ENCODE measurements around the gene SETD1A.

SETD1A gene

DNA sequence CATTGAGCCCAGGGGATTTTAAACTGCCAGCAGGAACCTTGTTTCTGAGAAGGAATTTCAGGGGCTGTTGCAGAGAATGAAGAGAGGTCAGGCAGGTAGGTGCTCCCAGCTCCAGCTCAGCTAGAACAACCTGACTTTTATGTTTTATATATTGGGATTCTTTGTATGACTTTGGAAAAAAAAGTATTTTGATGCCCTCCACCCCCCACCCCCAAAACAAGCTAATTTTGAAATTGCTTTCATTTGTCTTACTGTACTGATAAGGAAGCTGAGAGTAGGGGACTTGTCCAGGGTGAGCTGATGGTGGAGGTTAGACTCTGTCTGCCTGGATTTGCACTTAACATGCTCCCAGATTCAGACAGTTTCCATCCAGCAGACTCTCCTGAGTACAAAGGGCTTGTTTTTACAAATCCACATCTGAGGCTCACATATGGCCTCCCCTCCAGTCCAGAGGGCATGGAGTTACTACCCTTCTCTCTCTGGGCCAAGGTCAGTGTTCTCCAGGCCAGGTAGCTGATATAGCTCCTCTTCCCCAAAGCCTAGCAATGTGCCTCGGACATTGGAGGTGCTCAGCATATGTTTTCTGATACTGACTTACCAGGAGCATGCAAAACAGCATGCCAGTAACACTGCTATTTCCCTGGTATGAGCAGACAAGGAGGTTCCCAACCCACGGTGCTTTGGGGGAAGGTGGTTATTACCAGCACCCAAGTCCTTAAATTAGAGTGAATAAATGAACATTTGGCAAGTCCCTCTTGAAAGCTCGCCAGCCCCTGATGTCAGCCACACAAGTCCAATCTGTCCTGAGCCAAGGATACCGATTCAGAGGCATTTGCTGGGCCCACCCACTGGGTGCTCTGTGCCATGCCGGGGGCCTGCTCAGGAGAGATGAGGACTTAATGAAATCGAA lies 41.6 kb downstream of the SETD1A start:
- H3K4me3 ChIP-seq (ENCODE audit: low read length): no peak overlapping the region
- TF ChIP-seq ZNF274 (IDR thresholded peaks at IDR 0.05; ENCODE audit: low read depth, low read length): no peak

DNA sequence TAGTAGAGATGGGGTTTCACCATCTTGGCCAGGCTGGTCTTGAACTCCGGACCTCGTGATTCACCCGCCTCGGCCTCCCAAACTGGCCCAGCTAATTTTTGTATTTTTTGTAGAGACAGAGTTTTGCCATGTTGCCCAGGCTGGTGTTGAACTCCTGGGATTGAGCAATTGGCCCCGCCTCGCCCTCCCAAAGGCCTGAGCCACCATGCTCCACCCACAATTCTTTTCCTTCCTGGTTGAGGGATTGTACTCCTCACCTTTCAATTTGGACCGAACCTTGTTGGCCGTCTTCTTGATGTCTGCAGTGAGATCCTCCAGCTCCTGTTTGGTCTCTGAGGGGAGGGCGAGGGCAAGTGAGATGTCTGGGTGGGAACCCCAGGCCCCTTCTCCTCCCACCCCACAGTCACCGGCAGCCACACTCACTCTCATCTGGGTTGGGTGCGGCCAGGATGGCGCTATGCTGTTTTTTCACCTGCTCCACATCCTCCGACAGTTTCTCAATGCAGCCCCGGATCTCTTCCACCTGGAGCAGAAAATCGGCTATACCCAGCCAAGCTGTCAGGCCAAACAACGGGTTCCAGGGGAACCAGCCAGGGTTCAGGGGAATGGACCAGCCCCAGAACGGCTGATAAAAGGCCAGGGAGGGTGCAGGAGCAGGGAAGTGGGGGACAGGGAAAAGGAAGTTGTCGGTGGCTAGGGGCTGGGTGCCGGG lies 43.3 kb downstream of the SETD1A start:
- no peak for TF ChIP-seq ZNF274 (IDR thresholded peaks at IDR 0.05; ENCODE audit: low read depth, low read length)
- no peak overlapping the region for H3K4me3 ChIP-seq (ENCODE audit: low read length)

DNA sequence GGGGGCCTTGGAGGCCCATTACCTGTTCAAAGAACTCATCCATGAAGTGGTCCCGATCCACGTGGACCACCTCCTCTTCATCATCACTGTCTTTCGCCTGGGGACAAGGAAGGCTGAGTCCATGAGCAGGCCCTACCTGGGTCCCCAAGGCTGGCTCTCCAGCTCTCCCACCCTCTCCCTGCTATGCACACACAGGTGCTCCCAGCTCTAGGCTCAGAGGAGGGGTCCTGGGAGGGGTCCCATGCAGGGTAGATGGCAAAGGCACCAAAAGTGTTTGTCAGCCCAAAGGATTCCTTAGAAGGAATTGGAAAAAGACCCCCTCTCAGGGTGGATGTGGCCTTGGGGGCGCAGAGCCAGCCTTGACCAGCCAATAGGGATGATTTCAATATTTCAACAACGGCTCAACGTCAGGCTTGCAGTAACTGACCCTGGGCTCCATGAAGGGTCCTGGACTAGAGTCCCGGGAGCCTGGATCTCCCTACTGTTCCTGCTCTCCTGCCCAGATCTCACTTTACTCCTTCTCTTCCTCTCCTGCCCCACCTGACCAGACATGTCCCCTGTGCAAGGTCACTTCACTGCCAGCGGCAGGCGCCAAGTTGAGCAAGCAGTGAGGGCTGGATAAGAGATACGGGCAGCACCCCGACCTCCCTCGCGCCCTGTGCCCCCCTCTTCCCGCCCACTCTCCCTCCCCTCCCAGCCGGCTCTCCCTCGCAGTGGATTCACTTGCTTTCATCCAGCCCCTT lies 44.1 kb downstream of the SETD1A start:
- H3K4me3 ChIP-seq (ENCODE audit: low read length): no peak overlapping the region
- no peak for TF ChIP-seq ZNF274 (IDR thresholded peaks at IDR 0.05; ENCODE audit: low read depth, low read length)

DNA sequence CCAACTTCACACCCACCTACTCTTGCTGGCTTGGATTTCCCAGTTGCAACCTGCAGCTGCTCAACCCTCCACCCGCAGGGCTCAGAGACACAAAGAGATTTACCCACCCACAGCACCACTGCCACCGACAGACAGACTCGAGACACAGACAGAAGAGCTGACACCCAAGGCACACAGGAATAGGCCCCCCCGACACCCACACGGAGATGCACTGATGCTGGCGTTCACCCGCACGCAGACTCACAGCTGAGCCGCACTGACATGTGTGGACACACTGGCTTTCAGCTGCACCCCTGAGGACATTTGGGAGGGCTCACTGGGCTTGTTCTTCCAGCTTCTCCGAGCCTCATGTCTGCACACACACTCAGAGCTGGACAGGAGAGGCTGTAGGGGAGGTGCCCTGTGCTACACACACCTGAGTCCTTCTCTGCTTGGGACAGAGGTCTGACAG lies 44.7 kb downstream of the SETD1A start:
- H3K4me3 ChIP-seq (ENCODE audit: low read length): no peak overlapping the region
- no peak for TF ChIP-seq ZNF274 (IDR thresholded peaks at IDR 0.05; ENCODE audit: low read depth, low read length)

DNA sequence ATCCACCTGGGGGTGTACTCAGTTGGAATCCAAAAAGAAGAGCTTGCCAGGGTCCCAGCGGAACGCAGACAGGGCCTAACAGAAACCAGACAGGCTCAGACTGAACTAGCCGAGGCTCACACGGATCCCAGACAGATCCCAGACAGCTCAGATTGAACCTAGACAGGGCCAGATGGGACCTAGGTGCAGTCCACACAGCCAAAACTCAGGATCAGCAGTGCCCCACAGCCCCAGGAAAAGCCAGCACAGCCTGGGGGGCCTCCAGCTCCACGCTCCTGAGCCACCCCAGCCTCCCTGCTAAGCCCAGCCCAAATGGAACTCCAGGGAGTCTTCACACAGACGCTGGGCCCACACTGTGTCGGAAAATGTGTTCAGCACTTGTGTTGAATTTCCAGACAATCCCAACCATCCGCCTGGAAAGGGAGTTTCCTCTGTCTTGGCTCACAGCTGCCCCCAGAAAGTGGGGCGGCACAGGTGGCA lies 45.3 kb downstream of the SETD1A start:
- H3K4me3 ChIP-seq (ENCODE audit: low read length): no peak overlapping the region
- TF ChIP-seq ZNF274 (IDR thresholded peaks at IDR 0.05; ENCODE audit: low read depth, low read length): no peak

DNA sequence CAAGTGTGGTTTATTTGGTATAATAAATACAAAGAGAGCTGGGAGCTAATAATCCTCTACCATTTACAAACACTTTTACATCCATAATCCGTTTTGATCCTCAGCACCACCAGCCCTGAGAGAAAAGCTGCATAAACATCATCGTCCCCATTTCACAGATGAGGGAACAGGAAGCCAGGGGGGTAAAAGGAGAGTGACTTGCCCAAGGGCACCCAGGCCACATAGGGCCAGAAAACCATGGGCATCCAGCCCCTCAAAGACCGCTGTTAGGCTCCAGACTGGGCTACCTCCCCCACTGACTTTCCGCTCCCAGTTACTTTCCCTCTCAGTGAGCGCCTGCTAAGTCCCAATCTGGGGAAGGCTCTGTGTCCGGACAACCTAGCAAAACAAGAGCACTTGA lies 46.2 kb downstream of the SETD1A start:
- H3K4me3 ChIP-seq (ENCODE audit: low read length): no peak overlapping the region
- no peak for TF ChIP-seq ZNF274 (IDR thresholded peaks at IDR 0.05; ENCODE audit: low read depth, low read length)

DNA sequence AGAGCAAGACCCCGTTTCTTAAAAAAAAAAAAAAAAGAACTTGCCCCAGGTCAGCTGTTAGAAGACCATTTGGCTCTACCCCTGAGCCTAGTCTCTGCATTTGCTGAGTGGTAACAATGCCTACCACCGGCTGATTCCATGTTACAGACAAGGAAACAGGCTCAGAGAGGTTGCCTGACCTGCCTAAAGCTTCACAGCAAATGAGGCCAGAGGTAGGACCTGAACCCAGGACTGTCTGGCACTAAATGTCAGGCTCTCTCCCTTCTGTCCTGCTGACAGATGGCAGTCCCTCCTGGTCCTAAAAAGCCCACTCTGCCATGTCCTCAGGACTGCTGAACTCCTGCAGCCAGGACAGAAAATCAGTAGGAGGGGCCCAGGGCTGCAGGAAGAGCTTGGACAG lies 47.1 kb downstream of the SETD1A start:
- H3K4me3 ChIP-seq (ENCODE audit: low read length): no peak overlapping the region
- TF ChIP-seq ZNF274 (IDR thresholded peaks at IDR 0.05; ENCODE audit: low read depth, low read length): no peak

DNA sequence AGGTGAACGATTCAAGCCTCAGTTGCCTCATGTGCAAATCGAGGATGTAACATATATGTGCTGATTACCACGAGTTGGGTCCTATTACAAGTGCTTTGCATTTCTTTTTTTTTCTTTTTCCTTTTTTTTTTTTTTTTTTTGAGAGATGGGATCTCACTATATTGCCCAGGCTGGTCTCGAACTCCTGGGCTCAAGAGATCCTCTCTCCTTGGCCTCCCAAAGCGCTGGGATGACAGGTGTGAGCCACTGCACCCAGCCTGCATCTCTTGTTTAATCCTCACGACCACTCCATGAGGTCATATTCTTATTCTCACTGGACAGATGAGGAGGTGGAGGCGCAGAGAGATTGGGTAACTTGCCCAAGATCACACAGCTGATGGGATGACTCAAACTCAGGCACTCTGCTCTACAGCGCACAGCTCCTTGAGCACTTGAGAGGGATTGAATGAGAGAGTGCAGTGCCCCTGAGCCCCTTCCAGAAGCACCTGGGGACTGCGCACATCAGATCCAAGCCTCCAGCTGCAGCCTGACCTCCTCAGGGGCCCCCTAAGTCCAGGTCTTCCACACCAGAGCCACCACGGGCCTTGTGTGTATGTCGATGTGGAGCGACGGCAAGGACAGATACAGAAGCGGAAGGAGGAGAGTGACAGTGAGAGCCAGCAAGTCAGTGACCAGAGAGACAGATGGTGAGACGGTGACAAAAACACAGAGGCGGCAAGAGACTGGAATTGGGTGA lies 48.0 kb downstream of the SETD1A start:
- no peak overlapping the region for H3K4me3 ChIP-seq (ENCODE audit: low read length)
- no peak for TF ChIP-seq ZNF274 (IDR thresholded peaks at IDR 0.05; ENCODE audit: low read depth, low read length)

DNA sequence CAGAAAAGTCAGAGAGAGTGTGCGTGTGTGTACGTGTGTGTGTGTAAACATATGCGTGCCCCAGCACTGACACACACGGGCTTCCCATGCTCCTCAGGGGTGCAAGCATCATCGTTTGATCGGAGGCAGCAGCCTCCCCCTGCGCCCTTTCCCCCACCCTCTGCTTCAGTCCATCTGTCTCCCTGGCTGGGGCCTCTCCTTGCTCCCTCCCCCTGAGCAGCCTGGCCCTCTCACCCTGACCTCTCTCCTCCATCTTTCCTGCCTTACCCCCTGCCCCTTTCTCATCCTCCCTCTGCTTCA lies 48.5 kb downstream of the SETD1A start:
- no peak overlapping the region for H3K4me3 ChIP-seq (ENCODE audit: low read length)

DNA sequence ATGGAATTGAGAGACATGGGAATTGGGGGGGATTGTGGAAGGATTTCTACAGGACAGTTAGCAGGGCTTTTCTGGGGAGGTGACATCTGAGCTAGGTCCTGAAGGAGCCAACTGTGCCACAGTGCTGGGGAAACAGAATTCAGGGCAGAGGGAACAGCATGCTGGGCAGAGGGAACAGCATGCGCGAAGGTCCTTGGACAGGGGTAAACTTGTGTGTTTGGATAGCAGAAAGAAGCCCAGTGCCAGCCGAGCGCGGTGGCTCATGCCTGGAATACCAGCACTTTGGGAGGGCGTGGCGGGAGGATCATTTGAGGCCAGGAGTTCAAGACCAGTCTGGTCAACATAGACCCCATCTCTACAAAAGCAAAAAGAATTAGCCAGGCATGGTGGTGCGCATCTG lies 49.0 kb downstream of the SETD1A start:
- no peak overlapping the region for H3K4me3 ChIP-seq (ENCODE audit: low read length)
- TF ChIP-seq ZNF274 (IDR thresholded peaks at IDR 0.05; ENCODE audit: low read depth, low read length): no peak

More for the DNA sequence above, 48.5 kb downstream of the SETD1A start:
- TF ChIP-seq ZNF274 (IDR thresholded peaks at IDR 0.05; ENCODE audit: low read depth, low read length): no peak

DNA sequence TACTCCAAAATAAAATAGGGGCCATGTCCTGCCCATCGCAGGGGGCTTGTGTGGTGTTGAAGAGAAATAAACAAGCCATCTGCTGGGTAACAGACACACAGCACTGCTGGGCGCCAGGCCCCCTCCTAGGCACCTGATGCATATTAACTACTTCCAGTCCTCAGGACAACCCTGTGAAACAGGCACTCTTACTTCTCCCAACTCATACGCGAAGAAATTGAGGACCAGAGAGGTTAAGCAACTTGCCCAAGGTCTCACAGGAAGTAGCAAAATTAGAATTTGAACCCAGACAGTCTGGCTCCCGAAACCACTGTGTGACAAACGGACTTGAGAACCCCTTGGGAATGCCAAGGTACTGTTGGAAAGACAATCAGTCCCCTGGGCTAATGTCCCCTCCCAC lies 50.1 kb downstream of the SETD1A start:
- no peak for TF ChIP-seq ZNF274 (IDR thresholded peaks at IDR 0.05; ENCODE audit: low read depth, low read length)
- H3K4me3 ChIP-seq (ENCODE audit: low read length): no peak overlapping the region

DNA sequence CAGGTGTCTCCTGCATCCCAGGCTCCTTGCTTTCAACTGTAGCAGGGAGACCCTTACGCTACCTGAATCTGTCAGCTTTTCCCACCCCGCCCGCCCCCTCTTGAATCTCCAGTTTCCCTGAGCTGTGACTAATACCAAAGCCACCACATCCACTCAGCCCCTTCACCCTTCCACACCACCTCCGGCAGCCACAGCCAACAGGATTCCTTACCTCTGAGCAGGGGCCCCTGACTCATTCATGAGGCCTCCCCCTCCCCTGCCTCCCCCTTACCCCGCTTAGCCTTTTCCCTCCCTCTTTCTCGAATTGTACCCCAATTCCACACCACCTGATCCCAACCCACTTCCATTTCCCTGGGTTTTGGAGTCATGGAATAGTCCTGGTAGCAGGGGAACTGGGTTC lies 50.6 kb downstream of the SETD1A start:
- TF ChIP-seq ZNF274 (IDR thresholded peaks at IDR 0.05; ENCODE audit: low read depth, low read length): no peak
- H3K4me3 ChIP-seq (ENCODE audit: low read length): no peak overlapping the region

DNA sequence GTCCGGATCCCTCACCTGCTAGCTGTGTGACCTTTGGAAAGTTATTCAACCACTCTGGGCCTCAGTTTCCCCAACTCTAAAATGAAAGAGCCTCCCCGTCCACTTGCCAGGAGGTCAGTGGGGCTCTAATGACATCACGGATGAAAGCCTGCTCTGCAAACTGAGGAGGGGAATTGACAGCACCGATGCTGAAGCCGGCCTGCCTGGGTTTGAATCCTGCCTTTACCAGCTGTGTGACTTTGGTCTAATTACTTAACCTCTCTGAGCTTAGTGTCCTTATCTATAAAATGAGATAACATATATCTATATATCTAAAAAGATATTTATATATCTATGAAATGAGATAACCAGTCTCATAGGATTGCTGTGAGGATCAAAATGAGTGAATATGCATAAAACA lies 51.0 kb downstream of the SETD1A start:
- H3K4me3 ChIP-seq (ENCODE audit: low read length): no peak overlapping the region
- TF ChIP-seq ZNF274 (IDR thresholded peaks at IDR 0.05; ENCODE audit: low read depth, low read length): no peak

DNA sequence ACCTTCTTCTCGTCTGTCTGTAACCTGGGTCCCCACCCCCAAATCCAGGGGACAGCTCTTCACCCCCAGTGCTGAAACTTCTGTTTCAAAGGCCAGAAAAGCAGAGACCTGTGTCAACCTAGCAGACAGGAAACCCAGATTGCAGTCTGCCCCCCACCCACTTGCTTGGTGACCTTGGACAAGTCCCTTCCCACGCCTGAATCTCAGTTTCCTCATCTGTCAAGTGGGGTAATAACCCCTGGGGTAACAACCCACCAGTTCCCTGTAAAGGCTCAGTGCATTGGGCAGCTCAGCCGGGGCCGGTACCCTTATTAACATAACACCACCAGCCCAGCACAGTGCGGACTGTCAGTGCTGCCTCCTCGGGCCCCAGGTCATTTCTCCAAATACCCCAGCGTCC lies 51.6 kb downstream of the SETD1A start:
- H3K4me3 ChIP-seq (ENCODE audit: low read length): no peak overlapping the region
- no peak for TF ChIP-seq ZNF274 (IDR thresholded peaks at IDR 0.05; ENCODE audit: low read depth, low read length)

All from GM08714 (cell line).